ENCODE data around the gene SUMF1.

DNA sequence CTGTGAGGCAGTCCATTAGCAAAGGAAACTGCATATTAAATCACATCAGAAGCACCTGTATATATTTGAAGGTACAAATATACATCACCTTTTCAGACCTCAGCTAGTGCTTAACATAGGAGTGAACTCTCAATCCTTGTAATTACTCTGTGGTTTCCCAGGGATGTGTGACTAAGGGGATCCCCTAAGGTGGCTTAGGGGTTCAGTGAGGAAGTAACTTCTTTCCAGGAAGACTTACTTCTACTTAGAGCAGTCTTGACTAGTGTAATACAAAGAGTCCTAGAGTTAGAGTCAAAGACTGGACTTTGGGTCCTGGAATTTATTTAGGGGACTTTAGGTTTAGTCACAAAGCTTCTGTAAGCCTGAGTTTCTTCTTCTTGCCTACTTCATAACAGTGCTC lies 8.7 kb upstream of the SUMF1 start:
- TF ChIP-seq CTCF (IDR thresholded peaks at IDR 0.05) (no peak), POLR2A (IDR thresholded peaks at IDR 0.05) (no peak)
